Measurements from ENCODE around the gene BACH2. TPM values are rescaled to one million over a fixed set of nuclear protein-coding genes. Genes with fewer than 3 reads are reported as not detected.
"Not testable (repeated sequence)": the region's sequence is repeated elsewhere in the genome, so short reads cannot be mapped to it uniquely, and the experiment has no call there.

Gene BACH2
- total RNA-seq, 1 experiment from 2014 or later: 2.5 TPM

GRCh38 chr6:90146921-90147649, 149.6 kb downstream of the BACH2 start:
- no peaks in the 10 kb centered on the region for H3K27me3 ChIP-seq (ENCODE audit: control insufficient read depth, insufficient read depth, low read length)
- no peak for DNase-seq
- H3K36me3 ChIP-seq (replicated peaks; ENCODE audit: control insufficient read depth, insufficient read depth, low read length): no peaks in the 10 kb centered on the region

GRCh38 chr6:90146024-90146423, 150.6 kb downstream of the BACH2 start:
- Histone ChIP-seq H3K36me3 (replicated peaks; ENCODE audit: control insufficient read depth, insufficient read depth, low read length) (no peaks in the 10 kb centered on the region), H3K4me3 (ENCODE audit: insufficient read depth, low read depth, low read length) (no peak overlapping the region), H3K27me3 (ENCODE audit: control insufficient read depth, insufficient read depth, low read length) (no peaks in the 10 kb centered on the region)
- no peak for DNase-seq

More at GRCh38 chr6:90146921-90147649, 149.6 kb downstream of the BACH2 start:
- no peak overlapping the region for H3K4me3 ChIP-seq (ENCODE audit: insufficient read depth, low read depth, low read length)

DNA sequence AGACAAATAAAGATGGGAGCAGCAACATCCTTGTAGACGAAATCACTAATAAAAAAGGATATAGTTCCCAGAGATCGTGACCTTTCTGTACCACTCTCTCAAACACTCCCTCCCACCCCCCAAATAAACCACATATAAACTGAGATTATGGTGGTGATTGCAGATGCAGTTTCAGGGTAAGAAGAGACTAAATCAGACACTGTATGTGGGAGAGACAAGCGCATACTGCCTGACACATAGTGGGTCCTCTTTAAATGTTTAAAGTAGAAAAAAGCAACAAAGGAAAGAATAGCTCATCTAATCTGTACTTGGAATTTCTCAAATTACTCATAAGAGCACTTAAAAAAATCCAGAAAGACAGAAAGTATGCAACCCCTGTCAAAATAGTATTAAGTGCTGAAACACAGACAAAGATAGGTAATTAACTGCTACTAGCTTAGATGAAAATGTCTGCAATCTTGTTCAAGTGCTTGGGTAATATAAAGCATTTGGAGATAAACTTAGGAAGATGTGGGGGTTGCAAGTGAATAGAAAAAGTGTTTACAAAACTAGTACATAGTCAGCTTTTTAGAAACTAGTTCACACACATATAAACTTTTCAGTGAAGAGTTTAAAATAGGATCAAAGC, 151.6 kb downstream of the BACH2 start:
- Histone ChIP-seq H3K36me3 (replicated peaks; ENCODE audit: control insufficient read depth, insufficient read depth, low read length) (no peaks in the 10 kb centered on the region), H3K4me3 (ENCODE audit: insufficient read depth, low read depth, low read length) (no peak overlapping the region), H3K27me3 (ENCODE audit: control insufficient read depth, insufficient read depth, low read length) (no peaks in the 10 kb centered on the region)
- no peak for DNase-seq

DNA sequence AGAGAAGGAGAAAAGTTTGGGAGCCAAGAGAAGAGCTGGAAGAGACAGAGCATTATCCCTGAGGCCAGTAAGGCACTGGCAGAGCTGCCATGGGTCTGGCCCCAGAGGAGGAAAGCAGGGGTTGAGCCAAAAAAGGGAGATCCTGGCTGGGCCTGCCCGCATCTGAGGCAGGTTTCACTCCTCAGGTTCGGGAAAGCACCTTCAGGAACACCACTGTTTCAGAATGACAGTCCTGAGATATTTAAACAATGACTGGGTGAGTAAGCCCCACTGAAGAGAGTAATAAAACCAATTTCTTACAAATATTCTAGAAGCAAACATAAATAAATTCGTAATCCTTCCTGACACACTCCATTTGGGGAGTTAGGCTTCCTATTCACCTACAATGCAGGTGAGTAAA, 152.2 kb downstream of the BACH2 start:
- no peaks in the 10 kb centered on the region for H3K27me3 ChIP-seq (ENCODE audit: control insufficient read depth, insufficient read depth, low read length)
- H3K4me3 ChIP-seq (ENCODE audit: insufficient read depth, low read depth, low read length): no peak overlapping the region
- no peak for DNase-seq
- no peaks in the 10 kb centered on the region for H3K36me3 ChIP-seq (replicated peaks; ENCODE audit: control insufficient read depth, insufficient read depth, low read length)

GRCh38 chr6:90140683-90141082, 156.0 kb downstream of the BACH2 start:
- DNase-seq: no peak
- H3K27me3 ChIP-seq (ENCODE audit: control insufficient read depth, insufficient read depth, low read length): no peaks in the 10 kb centered on the region
- no peaks in the 10 kb centered on the region for H3K36me3 ChIP-seq (replicated peaks; ENCODE audit: control insufficient read depth, insufficient read depth, low read length)
- H3K4me3 ChIP-seq (ENCODE audit: insufficient read depth, low read depth, low read length): no peak overlapping the region

GRCh38 chr6:90139272-90139817, 157.3 kb downstream of the BACH2 start:
- Histone ChIP-seq H3K36me3 (replicated peaks; ENCODE audit: control insufficient read depth, insufficient read depth, low read length) (no peaks in the 10 kb centered on the region), H3K4me3 (ENCODE audit: insufficient read depth, low read depth, low read length) (no peak overlapping the region), H3K27me3 (ENCODE audit: control insufficient read depth, insufficient read depth, low read length) (no peaks in the 10 kb centered on the region)
- DNase-seq: no peak

GRCh38 chr6:90136837-90137568, 159.6 kb downstream of the BACH2 start:
- no peak for DNase-seq
- H3K36me3 ChIP-seq (replicated peaks; ENCODE audit: control insufficient read depth, insufficient read depth, low read length): no peaks in the 10 kb centered on the region
- no peak overlapping the region for H3K4me3 ChIP-seq (ENCODE audit: insufficient read depth, low read depth, low read length)
- H3K27me3 ChIP-seq (ENCODE audit: control insufficient read depth, insufficient read depth, low read length): no peaks in the 10 kb centered on the region

DNA sequence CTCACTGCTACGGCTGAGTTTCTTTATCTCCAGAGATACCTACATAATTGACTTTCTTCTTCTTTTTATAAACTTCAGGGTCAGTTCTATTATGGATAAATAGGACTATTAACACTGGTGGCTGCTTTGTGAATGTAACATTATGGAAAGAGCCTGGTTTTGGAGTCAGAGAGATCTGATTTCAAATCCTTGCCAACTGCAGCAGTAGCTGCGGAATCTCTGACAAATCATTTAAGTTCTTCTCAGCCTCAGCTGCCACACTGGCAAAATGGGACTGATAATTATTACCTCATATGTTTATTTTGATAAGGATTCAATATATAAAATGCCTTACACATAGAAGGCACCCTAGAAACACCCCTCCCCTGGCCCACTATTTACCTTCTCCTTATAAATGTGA, 160.5 kb downstream of the BACH2 start:
- Histone ChIP-seq H3K4me3 (ENCODE audit: insufficient read depth, low read depth, low read length) (no peak overlapping the region), H3K27me3 (ENCODE audit: control insufficient read depth, insufficient read depth, low read length) (no peaks in the 10 kb centered on the region), H3K36me3 (replicated peaks; ENCODE audit: control insufficient read depth, insufficient read depth, low read length) (no peaks in the 10 kb centered on the region)
- DNase-seq: no peak

DNA sequence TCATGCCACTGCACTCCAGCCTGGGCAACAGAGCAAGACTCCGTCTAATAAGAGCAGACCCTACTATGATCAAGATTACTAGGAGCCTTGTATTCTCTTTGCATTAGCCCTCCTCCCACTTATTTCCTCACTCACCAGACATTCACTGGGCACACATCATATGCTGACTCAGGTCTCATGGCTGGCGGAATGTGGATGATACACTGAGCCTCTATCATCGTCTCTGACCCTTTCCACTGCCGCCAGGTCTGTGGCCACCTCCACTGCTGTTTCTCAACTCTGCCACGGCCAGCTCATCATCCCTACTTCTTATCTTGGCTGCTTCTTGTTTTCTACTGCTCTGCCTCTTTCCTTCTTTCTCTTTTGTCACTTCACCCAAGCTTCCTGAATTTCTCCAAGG, 161.0 kb downstream of the BACH2 start:
- Histone ChIP-seq H3K4me3 (ENCODE audit: insufficient read depth, low read depth, low read length) (no peak overlapping the region), H3K27me3 (ENCODE audit: control insufficient read depth, insufficient read depth, low read length) (no peaks in the 10 kb centered on the region), H3K36me3 (replicated peaks; ENCODE audit: control insufficient read depth, insufficient read depth, low read length) (no peaks in the 10 kb centered on the region)
- no peak for DNase-seq

DNA sequence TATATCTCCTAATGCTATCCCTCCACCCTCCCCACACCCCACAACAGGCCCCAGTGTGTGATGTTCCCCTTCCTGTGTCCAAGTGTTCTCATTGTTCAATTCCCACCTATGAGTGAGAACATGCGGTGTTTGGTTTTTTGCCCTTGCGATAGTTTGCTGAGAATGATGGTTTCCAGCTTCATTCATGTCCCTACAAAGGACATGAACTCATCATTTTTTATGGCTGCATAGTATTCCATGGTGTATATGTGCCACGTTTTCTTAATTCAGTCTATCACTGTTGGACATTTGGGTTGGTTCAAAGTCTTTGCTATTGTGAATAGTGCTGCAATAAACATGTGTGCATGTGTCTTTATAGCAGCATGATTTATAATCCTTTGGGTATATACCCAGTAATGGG, 163.0 kb downstream of the BACH2 start:
- not testable (repeated sequence) for DNase-seq; H3K27me3 ChIP-seq (ENCODE audit: control insufficient read depth, insufficient read depth, low read length); H3K4me3 ChIP-seq (ENCODE audit: insufficient read depth, low read depth, low read length); H3K36me3 ChIP-seq (replicated peaks; ENCODE audit: control insufficient read depth, insufficient read depth, low read length)

GRCh38 chr6:90131614-90132423, 164.8 kb downstream of the BACH2 start:
- no peaks in the 10 kb centered on the region for H3K27me3 ChIP-seq (ENCODE audit: control insufficient read depth, insufficient read depth, low read length)
- no peak for DNase-seq

DNA sequence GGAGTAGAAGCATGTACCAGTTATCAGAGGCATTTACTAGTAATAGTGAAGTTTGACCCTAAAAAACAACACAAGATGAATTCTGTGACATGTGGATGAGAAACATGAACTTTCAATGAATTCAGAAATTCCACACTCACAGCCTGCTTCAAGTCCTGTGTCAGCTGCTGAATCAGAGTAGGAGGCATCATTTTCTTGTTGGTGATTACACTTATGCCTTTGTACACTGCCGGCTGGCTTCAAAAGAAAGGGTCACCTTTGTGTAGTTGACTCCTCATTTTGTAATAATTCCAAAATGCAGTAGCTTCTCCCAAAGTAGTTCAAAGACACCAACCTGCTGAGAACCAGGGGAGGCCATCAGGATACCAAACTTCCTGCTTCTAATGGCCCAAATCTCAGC, 165.5 kb downstream of the BACH2 start:
- H3K4me3 ChIP-seq (ENCODE audit: insufficient read depth, low read depth, low read length): no peak overlapping the region
- no peaks in the 10 kb centered on the region for H3K27me3 ChIP-seq (ENCODE audit: control insufficient read depth, insufficient read depth, low read length)
- no peaks in the 10 kb centered on the region for H3K36me3 ChIP-seq (replicated peaks; ENCODE audit: control insufficient read depth, insufficient read depth, low read length)
- DNase-seq: no peak

More at GRCh38 chr6:90131614-90132423, 164.8 kb downstream of the BACH2 start:
- Histone ChIP-seq H3K36me3 (replicated peaks; ENCODE audit: control insufficient read depth, insufficient read depth, low read length) (no peaks in the 10 kb centered on the region), H3K4me3 (ENCODE audit: insufficient read depth, low read depth, low read length) (no peak overlapping the region)

- DNase-seq; H3K4me3 ChIP-seq (ENCODE audit: insufficient read depth, low read depth, low read length); H3K36me3 ChIP-seq (replicated peaks; ENCODE audit: control insufficient read depth, insufficient read depth, low read length); H3K27me3 ChIP-seq (ENCODE audit: control insufficient read depth, insufficient read depth, low read length): not testable (repeated sequence)
Observed at GRCh38 chr6:90128687-90129086, 168.0 kb downstream of the BACH2 start.

DNA sequence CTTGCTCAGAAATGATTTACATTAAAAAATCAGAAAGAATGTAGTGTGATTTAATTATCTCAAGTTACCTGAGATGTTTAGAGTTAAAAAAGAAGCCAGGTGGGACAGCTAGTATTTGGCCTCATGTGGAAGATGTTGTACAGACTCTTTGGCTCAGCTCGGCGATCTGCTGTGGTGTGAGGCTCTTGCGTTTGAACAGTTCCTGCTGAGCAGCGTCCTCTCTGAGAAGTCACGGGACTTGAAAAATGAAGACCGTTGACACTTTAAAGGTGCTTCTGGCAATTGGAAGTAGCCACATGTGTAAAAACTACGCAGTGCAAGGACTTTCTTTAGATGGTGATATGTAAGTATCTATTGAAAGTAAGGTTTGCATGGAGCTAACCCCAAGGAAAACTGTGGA, 169.0 kb downstream of the BACH2 start:
- Histone ChIP-seq H3K4me3 (ENCODE audit: insufficient read depth, low read depth, low read length) (no peak overlapping the region), H3K36me3 (replicated peaks; ENCODE audit: control insufficient read depth, insufficient read depth, low read length) (no peaks in the 10 kb centered on the region), H3K27me3 (ENCODE audit: control insufficient read depth, insufficient read depth, low read length) (no peaks in the 10 kb centered on the region)
- no peak for DNase-seq

All from H7 (cell line).